ENCODE data around the gene AVPR1B. TPM values are rescaled to one million over a fixed set of nuclear protein-coding genes. Genes with fewer than 3 reads are reported as not detected.
A peak's percentile ranks its signal among the peaks of the same experiment; 100 is the strongest.

Gene AVPR1B
- total RNA-seq, 2 donors from 2014 or later, result not detected

- TF ChIP-seq CTCF (IDR thresholded peaks at IDR 0.05), result no peak
- no peaks in the 10 kb centered on the region for H3K27me3 ChIP-seq (replicated peaks; ENCODE audit: insufficient read depth)
- ATAC-seq (ENCODE audit: insufficient number of reproducible peaks, low FRiP score, low read depth) (no peak), DNase-seq (ENCODE audit: low spot score) (no peak)
- no peak overlapping the region for H3K27ac ChIP-seq
- no peaks in the 10 kb centered on the region for H3K36me3 ChIP-seq
- no peaks in the 10 kb centered on the region for H3K4me1 ChIP-seq (ENCODE audit: control insufficient read depth in 1 of 2, low read depth in 2 of 2)
- H3K9me3 ChIP-seq, result no peaks in the 10 kb centered on the region
- no peak overlapping the region for H3K4me3 ChIP-seq
Measured at GRCh38 chr1:206108635-206109034, 8.6 kb downstream of the AVPR1B start.

GRCh38 chr1:206107168-206107544 lies 10.0 kb downstream of the AVPR1B start:
- no peak overlapping the region for H3K4me3 ChIP-seq
- no peak overlapping the region for H3K27ac ChIP-seq
- no peaks in the 10 kb centered on the region for H3K9me3 ChIP-seq
- no peaks in the 10 kb centered on the region for H3K36me3 ChIP-seq
- TF ChIP-seq CTCF (IDR thresholded peaks at IDR 0.05), result no peak
- ATAC-seq (ENCODE audit: insufficient number of reproducible peaks, low FRiP score, low read depth) (no peak), DNase-seq (ENCODE audit: low spot score) (no peak)
- no peaks in the 10 kb centered on the region for H3K4me1 ChIP-seq (ENCODE audit: control insufficient read depth in 1 of 2, low read depth in 2 of 2)
- no peaks in the 10 kb centered on the region for H3K27me3 ChIP-seq (replicated peaks; ENCODE audit: insufficient read depth)

GRCh38 chr1:206106328-206107167 lies 10.6 kb downstream of the AVPR1B start:
- no peaks in the 10 kb centered on the region for H3K9me3 ChIP-seq
- H3K4me3 ChIP-seq, result no peak overlapping the region
- TF ChIP-seq CTCF (IDR thresholded peaks at IDR 0.05), result peak; percentile 86
- H3K27me3 ChIP-seq (replicated peaks; ENCODE audit: insufficient read depth), result no peaks in the 10 kb centered on the region
- peak; percentile 43 for DNase-seq (ENCODE audit: low spot score)
- no peak overlapping the region for H3K27ac ChIP-seq
- no peaks in the 10 kb centered on the region for H3K4me1 ChIP-seq (ENCODE audit: control insufficient read depth in 1 of 2, low read depth in 2 of 2)
- H3K36me3 ChIP-seq, result no peaks in the 10 kb centered on the region
- ATAC-seq (ENCODE audit: insufficient number of reproducible peaks, low FRiP score, low read depth), result peak; percentile 41

- H3K9me3 ChIP-seq, result no peaks in the 10 kb centered on the region
- no peaks in the 10 kb centered on the region for H3K36me3 ChIP-seq
- H3K4me3 ChIP-seq, result no peak overlapping the region
- ATAC-seq (ENCODE audit: insufficient number of reproducible peaks, low FRiP score, low read depth), result no peak
- DNase-seq (ENCODE audit: low spot score), result no peak
- H3K27ac ChIP-seq, result no peak overlapping the region
- H3K4me1 ChIP-seq (ENCODE audit: control insufficient read depth in 1 of 2, low read depth in 2 of 2), result no peaks in the 10 kb centered on the region
- no peak for TF ChIP-seq CTCF (IDR thresholded peaks at IDR 0.05)
- H3K27me3 ChIP-seq (replicated peaks; ENCODE audit: insufficient read depth), result no peaks in the 10 kb centered on the region
Measured at GRCh38 chr1:206105464-206105995, 11.7 kb downstream of the AVPR1B start.

- no peaks in the 10 kb centered on the region for H3K27me3 ChIP-seq (replicated peaks; ENCODE audit: insufficient read depth)
- DNase-seq (ENCODE audit: low spot score) (no peak), ATAC-seq (ENCODE audit: insufficient number of reproducible peaks, low FRiP score, low read depth) (no peak)
- no peaks in the 10 kb centered on the region for H3K4me1 ChIP-seq (ENCODE audit: control insufficient read depth in 1 of 2, low read depth in 2 of 2)
- TF ChIP-seq CTCF (IDR thresholded peaks at IDR 0.05), result no peak
- H3K36me3 ChIP-seq, result no peaks in the 10 kb centered on the region
- no peak overlapping the region for H3K4me3 ChIP-seq
- no peak overlapping the region for H3K27ac ChIP-seq
- H3K9me3 ChIP-seq, result no peaks in the 10 kb centered on the region
Measured at GRCh38 chr1:206103979-206104378, 13.2 kb downstream of the AVPR1B start.

All from thoracic aorta (tissue), 2 donors.